ENCODE measurements around the gene TAF1A. TPM values are rescaled to one million over a fixed set of nuclear protein-coding genes. Genes with fewer than 3 reads are reported as not detected.
A peak's percentile ranks its signal among the peaks of the same experiment; 100 is the strongest.
"Not testable (repeated sequence)": the region's sequence is repeated elsewhere in the genome, so short reads cannot be mapped to it uniquely, and the experiment has no call there.

TAF1A gene
- 3.1 and 18.4 TPM in 2 replicates for total RNA-seq (2014; rRNA removed; shearing (Covaris generic))

DNA sequence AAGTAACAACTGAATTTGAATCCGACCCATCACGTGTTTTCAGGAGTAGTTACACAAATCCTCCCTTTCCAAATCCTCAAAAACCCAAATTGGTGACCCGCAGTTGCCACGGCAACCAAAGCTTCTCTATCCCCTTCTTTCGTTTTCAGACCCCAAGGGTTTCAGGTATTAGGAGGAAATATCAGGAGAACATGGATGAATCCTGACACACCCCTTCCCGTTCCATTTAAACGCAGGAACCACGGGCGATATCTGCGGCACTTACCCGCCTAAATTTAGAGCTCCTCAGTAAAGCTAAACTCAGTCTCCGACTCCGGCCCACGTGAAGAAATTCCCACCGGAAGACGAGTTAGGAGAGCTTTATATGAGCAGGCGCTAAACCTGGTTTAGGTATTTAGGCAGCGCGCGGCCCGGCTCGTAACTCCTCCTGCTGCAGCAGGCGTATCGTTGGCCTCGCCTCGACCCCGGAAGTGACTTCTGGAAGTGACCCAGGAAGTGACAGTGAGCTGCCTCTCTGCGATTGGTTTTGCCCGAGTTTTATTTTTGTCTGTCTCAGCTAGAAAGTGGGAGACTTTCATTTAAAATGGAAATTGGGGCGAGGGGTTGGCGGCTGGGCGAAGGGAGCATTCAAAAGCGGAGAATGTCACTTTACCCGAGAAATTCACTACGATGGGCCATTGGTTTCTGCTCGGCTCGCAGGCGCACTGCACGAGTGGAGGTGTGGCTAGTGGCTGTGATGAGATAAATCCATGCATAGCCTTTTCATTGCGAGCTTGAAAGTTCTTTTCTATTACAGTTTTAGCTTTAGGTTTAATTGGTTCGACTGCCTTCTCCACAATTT, at the start of gene TAF1A:
Gene TAF1A (minus strand): TSS at position 472 of the 841 bp plus-strand sequence.
- in situ Hi-C loops (cut with HindIII; ENCODE audit: low sequenced_read_pairs), result no loop called here
- DNase-seq (ENCODE audit: low spot score), result peak; percentile 92

DNA sequence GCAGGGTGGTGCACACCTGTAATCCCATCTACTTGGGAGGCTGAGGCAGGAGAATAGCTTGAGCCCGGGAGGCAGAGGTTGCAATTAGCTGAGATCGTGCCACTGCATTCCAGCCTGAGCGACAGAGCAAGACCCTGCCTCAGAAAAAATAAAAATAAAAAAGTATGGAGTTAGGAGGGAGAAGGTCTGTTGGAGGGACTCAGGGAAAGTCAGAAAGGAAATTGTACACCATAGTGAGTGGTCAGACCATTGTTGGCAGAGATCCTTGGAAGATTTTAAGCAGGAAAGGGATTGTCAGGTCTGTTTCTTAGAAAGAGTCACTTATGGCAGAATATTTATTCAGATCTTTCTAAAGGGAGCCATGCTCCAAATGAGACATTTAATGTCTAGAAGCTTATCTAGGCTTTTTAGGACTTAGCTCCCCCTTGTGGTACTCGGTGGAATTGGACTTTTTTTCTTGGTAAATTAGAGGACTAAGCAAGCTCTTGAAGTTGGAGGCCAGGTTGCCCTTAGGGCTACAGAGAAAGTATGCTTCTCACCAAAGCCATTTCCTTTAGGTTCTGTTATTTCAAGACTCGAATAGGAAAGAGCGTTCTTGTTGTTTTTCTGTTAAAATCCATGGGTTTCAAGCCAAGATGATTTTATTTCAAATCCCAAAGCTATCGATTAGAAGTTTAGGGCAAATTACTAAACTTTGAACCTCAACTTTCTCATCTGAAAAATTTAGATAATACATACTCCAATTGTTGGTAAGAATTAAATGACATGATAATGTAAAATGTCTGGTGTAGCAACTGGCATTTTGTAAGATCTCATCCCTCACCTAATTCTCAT, 44.7 kb upstream of the TAF1A start:
- in situ Hi-C loops (cut with HindIII; ENCODE audit: low sequenced_read_pairs), result no loop called here
- peak; percentile 90 for DNase-seq (ENCODE audit: low spot score)

DNA sequence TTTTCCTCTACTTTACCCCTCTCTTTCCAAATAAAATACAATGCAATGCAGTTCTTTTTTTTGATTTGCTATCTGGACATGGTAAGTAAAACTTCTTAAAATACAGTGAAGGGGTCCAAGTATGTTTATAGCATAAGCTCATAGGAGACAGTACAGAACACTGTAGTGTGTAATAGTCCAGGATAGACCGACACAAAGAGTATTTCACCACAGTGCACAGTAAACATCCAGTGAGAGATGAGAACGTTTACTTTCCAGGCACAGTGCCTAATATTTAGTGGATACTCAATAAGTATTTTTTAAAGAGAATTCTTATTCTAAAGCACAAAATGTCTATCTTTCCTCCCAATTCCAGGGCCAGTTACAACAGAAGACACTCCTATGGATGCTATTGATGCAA, 43.0 kb upstream of the TAF1A start:
- DNase-seq (ENCODE audit: low spot score), result no peak
- in situ Hi-C loops (cut with HindIII; ENCODE audit: low sequenced_read_pairs), result no loop called here

DNA sequence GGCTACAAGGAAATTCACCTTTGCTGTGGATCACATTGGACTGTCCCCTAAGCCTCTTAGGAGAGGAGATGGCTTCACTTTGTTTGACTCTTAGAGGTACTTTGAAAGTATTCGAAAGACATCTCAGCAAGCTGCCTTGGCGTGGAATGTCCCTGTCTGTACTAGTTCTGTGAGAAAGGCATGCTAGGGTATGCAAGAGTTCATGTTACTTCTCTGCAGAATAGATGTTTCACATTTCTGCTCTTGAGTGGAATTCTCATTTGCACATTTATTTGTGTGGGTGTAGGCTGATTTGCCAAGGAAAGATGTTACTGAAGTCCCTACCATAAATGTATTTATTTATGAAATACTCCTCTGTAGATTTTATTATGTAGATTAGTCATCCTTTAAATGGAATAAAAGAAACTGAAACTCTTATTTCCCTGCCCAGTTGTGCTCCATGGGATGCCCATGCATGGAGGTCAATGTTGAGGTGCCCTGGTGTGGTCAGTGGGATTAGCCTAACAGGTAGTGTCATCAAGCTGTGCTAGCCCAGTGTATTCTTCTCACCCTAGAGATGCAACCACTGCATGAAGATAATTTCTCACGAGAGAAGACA, 42.0 kb upstream of the TAF1A start:
- in situ Hi-C loops (cut with HindIII; ENCODE audit: low sequenced_read_pairs), result no loop called here
- no peak for DNase-seq (ENCODE audit: low spot score)

DNA sequence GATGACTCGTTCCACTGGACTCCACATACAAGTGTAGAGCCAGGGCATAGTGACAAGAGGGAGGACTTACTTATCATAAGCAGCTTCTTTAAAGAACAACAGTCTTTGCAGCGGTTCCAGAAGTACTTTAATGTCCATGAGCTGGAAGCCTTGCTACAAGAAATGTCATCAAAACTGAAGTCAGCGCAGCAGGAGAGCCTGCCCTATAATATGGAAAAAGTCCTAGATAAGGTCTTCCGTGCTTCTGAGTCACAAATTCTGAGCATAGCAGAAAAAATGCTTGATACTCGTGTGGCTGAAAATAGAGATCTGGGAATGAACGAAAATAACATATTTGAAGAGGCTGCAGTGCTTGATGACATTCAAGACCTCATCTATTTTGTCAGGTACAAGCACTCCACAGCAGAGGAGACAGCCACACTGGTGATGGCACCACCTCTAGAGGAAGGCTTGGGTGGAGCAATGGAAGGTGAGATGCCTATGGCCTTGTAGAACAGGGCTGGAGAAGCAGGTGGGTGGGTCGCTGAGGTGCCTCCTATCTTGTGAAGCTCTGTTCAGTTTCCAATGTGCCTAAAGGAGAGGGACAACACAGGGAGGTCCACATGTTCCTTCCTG, 40.3 kb upstream of the TAF1A start:
- in situ Hi-C loops (cut with HindIII; ENCODE audit: low sequenced_read_pairs), result no loop called here
- DNase-seq (ENCODE audit: low spot score), result no peak

DNA sequence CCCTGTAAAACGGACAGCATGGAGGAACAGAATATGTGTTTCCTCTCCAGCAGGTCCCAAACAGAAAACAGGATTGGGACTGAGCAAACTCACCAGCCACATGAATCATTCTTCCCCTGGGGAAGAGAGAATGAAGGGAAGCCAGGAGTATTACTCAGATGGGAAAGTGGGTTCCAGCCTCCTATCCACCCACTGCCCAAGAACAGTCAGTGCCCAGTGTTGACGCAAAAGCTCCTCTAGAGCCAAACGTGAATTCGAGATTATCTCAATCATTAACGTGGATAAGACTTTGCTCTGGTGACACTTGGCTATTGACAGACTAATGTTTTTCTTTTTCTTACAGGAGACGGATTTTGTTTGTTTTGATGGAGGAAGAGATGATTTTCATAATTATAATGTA, 37.5 kb upstream of the TAF1A start:
- DNase-seq (ENCODE audit: low spot score), result no peak
- in situ Hi-C loops (cut with HindIII; ENCODE audit: low sequenced_read_pairs), result no loop called here

DNA sequence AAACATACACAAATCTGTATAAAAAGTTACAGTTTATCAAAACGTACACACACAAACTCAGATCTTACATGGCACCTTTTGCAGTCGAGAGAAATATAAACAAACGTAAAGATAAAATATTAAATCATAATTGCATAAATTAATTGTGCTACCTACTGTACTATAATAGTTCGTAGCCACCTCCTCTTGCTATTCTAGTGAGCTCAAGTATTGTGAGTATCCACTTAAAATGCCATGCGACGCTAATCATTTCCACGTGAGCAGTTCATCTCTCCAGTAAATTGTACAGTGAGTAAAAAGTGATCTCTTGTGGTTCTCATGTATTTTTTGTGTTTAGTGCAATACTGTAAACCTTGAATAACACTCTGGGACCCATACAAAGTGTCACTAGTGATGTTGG, 34.5 kb upstream of the TAF1A start:
- in situ Hi-C loops (cut with HindIII; ENCODE audit: low sequenced_read_pairs), result no loop called here
- DNase-seq (ENCODE audit: low spot score), result no peak

DNA sequence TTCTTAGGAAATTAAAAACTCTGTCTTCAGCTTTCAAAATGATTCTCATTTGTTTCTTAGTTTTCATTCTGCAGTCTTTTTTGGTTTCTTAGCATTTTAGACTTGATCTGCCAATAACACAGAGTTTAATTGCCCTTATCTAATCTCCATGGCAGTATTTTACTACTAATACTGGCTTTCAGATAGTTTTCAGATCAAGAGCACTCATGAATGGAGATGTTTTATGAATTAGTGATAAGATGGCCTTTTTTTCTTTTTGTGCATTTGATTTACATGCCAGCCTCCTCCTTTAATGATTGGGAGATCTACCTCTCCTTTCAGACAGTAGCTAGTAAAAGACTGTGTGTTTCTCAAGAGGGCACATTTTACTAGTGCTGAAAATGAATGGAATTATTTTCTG, 33.7 kb upstream of the TAF1A start:
- in situ Hi-C loops (cut with HindIII; ENCODE audit: low sequenced_read_pairs), result no loop called here
- no peak for DNase-seq (ENCODE audit: low spot score)

DNA sequence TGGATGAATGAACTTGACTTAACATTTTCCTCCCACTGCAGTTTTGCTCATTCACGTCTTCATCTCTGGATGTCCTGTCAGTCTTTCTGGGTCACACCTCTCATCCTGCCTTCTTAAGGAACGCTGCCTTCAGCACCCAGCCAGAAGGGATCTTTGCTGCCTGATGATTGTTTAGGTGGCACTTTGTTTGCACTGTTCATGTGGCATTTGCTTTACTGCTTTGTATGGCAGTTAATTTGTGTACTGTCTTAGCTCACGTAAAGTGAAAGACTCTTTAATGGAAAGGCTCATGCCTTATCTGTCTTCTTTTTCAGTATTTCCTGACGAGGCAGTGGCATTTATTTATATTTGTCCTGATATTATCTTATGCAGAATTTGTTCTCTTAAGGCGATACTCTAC, 33.0 kb upstream of the TAF1A start:
- no peak for DNase-seq (ENCODE audit: low spot score)
- in situ Hi-C loops (cut with HindIII; ENCODE audit: low sequenced_read_pairs), result no loop called here

DNA sequence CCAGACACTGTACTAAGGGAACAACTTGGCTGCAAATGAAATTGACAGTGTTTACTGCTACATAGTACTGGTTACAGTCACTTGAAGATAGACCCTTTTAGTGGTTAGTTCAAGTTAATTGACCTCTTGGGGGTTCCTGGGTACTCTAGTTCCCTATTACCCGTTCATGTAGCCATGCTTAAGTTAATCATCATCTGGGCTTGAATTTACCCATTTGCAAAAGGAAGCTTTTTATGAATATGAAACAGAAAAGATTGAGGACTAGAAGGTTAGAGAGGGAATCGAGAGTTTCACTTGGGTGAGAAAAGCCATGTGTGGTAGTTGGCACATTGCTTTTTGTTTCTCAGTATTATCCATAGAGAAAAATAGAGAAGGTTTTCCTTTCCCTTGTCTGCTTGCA, 30.8 kb upstream of the TAF1A start:
- in situ Hi-C loops (cut with HindIII; ENCODE audit: low sequenced_read_pairs), result no loop called here
- no peak for DNase-seq (ENCODE audit: low spot score)

DNA sequence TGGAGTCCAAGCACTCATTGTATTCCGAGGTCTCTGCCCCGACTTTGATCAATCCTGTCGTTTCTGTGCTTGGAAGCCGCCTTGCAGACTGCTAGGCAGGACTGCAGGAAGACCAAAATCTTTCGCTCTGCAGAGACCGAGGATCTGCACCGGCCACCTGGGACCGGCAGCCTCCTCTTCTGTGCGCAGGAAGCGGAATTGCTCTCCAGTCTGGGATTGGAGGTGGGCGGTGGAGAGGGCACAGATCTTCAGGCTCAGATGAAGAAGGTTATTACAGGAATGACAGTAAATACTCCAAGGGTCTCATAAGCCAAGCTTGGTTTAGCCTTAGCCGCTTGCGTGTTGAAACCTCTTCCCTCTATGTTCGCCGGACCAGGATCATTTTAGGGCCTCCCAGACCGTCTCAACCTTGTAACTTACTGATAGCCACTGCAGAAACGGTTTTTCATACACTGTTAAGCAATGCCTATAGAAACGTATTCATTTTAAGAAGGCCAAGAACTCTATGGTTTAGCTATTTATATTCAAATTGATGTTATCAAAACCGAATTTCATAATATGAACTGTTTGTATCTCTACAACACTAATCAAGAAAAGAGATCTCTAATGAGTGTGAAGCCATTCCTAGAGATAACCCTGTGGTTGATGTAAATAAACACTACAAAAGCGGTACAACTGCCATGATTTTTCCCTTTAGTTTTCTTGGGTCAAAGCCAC, 29.3 kb upstream of the TAF1A start:
- DNase-seq (ENCODE audit: low spot score), result peak; percentile 64
- in situ Hi-C loops (cut with HindIII; ENCODE audit: low sequenced_read_pairs), result no loop called here

DNA sequence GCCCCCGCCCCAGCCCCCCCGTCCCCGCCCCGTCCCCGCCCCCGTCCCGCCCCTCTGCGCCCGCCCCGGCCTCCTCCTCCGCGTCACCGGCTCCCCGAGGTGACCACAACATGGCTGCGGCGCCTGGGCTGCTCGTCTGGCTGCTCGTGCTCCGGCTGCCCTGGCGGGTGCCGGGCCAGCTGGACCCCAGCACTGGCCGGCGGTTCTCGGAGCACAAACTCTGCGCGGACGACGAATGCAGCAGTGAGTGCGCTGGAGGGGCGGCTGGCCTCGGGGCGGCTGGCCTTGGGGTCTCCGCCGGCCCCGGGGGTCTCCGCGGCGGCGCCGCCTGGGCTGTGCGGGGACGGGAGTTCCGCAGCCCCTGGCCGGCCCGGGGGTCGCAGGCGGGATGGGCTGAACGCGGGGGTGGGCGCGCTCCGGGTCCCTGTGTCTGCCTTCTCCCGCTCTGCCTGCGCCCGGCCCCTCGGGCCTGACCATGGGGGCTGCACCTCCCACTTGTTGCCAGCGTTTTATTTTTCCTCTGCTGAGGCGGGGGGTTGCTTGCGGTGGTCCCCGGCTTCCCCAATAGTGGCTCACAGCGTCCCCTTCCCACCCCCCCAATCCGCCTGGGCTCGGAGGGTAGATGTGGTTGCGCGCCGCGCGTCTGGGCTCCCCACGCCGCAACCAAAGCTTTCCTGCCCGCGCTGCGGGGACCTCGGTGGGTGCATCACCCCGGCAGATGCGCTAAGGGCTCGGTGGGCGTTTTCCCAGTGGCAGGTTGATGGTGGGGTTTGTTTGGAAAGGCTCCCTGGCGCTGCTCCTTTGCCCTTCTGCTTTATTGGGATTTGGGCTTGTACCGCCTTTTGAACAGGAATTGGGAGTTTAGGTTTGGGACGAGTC, 28.5 kb upstream of the TAF1A start, which contains the start of gene MIA3:
Gene MIA3 (plus strand): TSS at position 97 of the 879 bp plus-strand sequence. CDS start 14 bp downstream, at position 111.
- no peak for DNase-seq (ENCODE audit: low spot score)
- in situ Hi-C loops (cut with HindIII; ENCODE audit: low sequenced_read_pairs), result no loop called here

DNA sequence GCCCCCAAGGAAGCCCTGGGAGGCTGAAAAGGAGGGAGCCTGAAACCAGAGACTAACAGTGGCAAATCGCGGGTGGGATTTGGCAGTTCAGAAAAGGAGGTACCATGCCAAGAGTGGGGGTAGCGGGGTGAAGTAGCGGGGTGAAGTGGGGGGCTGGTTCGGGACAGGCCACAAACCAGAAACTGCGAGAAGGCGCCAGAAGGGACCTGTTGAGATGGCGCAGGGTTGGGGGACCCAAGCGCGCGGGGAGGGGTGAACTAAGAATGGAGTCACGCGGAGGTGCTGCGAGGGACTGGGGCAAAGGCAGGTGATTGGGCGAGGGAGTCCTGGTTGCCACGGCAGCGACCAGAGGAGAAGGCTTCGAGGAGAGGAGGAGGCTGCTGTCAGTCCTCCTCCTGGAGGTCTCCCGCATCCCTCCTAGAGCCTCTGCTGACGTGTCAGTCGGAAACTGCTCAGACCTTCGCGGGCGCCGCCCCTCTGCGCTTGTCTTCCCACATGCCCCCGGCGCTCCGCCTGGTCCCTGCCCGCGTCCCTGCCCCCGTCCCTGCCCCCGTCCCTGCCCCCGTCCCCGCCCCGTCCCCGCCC, 27.7 kb upstream of the TAF1A start:
- peak; percentile 99 for DNase-seq (ENCODE audit: low spot score)
- in situ Hi-C loops (cut with HindIII; ENCODE audit: low sequenced_read_pairs), result no loop called here

DNA sequence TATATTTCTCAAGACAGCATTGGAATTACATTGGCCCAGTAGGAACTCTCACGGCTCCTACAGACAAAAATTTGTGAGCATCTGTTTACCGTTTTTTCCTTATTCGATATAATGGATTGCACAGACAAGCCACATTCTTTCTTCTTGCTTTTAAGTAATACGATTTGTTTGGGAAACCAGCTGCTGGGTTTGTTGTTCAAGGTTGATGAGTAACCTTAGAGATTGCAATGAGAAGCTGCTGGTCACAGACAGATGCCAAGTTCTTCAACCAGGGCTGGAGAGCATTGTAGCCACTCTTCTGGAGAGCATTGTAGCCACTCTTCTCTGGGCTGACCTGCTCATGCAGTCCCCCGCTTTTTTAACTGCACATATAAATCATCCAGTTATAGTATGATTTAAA, 26.8 kb upstream of the TAF1A start:
- in situ Hi-C loops (cut with HindIII; ENCODE audit: low sequenced_read_pairs), result no loop called here
- peak; percentile 19 for DNase-seq (ENCODE audit: low spot score)

DNA sequence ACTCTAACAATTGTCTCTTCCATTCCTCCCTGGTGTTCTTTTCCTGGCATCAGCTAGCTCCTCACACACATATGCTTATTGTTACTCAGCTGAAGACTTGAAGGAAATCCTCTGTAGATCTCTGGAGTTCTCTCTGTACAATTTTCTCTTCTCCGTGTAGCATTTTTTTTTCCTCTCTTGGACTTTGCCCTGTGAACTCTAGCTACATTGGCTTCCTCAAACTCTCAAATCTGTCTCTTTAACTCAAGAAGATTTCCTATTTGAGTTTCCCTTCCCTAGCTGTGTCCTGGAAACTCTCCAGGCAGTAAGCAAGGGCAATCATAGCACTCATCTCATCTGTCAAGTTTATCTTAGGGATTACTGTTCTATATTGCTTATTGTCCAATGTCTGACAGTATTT, 23.9 kb upstream of the TAF1A start:
- in situ Hi-C loops (cut with HindIII; ENCODE audit: low sequenced_read_pairs), result no loop called here
- DNase-seq (ENCODE audit: low spot score), result no peak

DNA sequence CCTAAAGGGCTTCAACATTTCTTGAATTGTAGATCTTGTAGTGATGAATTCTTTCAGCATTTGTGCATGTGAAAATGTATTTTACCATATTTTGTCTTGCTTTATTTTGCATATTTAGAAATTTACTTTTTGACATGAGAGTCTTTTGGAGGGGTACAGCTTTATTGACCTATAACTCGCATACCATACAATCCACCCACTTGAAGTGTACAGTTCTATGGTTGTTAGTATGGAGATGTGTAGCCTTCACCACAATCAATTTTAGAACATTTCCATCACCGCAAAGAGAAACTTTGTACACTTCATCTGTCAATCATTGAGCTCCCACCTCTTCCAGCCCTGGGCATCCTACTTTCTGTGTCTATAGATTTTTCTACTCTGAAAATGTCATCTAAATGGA, 21.0 kb upstream of the TAF1A start:
- in situ Hi-C loops (cut with HindIII; ENCODE audit: low sequenced_read_pairs), result no loop called here

DNA sequence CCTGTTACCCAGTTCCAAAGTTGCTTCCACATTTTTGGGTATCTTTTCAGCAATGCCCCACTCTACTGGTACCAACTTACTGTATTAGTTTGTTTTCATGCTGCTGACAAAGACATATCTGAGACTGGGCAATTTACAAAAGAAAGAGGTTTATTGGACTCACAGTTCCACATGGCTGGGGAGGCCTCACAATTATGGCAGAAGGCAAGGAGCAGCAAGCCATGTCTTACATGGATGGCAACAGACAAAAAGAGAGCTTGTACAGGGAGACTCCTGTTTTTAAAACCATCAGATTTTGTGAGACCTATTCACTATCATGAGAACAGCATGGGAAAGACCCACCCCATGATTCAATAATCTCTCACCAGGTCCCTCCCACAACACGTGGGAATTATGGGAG, 19.4 kb upstream of the TAF1A start:
- DNase-seq (ENCODE audit: low spot score); in situ Hi-C loops (cut with HindIII; ENCODE audit: low sequenced_read_pairs): not testable (repeated sequence)

More for the DNA sequence above, 21.0 kb upstream of the TAF1A start:
- no peak for DNase-seq (ENCODE audit: low spot score)

DNA sequence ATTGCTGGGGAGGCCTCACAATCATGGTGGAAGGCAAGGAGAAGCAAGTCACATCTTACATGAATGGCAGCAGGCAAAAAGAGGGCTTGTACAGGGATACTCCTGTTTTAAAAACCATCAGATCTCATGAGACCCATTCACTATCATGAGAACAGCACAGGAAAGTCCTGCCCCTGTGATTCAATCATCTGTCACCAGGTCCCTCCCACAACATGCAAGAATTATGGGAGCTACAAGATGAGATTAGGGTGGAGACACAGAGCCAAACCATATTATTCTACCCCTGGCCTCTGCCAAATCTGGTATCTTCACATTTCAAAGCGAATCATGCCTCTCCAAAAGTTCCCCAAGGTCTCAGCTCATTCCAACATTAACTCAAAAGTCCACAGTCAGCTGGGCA, 17.0 kb upstream of the TAF1A start:
- DNase-seq (ENCODE audit: low spot score), result no peak
- in situ Hi-C loops (cut with HindIII; ENCODE audit: low sequenced_read_pairs), result no loop called here

Measured in G401 (cell line).